ENCODE data around the gene RTN4RL1.

RTN4RL1 gene

GRCh38 chr17:2025220-2025621 lies at the start of gene RTN4RL1:
RTN4RL1 (minus strand) TSS chr17:2025334; CDS start chr17:2024865, 469 bp downstream.
- in situ Hi-C loops (cut with MboI; ENCODE audit: low sequenced_read_pairs), result no loop called here

GRCh38 chr17:2074919-2075318 lies 49.8 kb upstream of the RTN4RL1 start:
- in situ Hi-C loops (cut with MboI; ENCODE audit: low sequenced_read_pairs), result no loop called here

GRCh38 chr17:2071455-2072281 lies 46.5 kb upstream of the RTN4RL1 start:
- in situ Hi-C loops (cut with MboI; ENCODE audit: low sequenced_read_pairs), result no loop called here

- in situ Hi-C loops (cut with MboI; ENCODE audit: low sequenced_read_pairs), result no loop called here
These were observed 45.9 kb upstream of the RTN4RL1 start for GRCh38 chr17:2071024-2071385.

- in situ Hi-C loops (cut with MboI; ENCODE audit: low sequenced_read_pairs), result no loop called here
These were observed 45.3 kb upstream of the RTN4RL1 start for GRCh38 chr17:2070241-2071023.

GRCh38 chr17:2068519-2069051 lies 43.5 kb upstream of the RTN4RL1 start:
- in situ Hi-C loops (cut with MboI; ENCODE audit: low sequenced_read_pairs), result no loop called here

GRCh38 chr17:2068031-2068518 lies 42.9 kb upstream of the RTN4RL1 start:
- in situ Hi-C loops (cut with MboI; ENCODE audit: low sequenced_read_pairs), result no loop called here

GRCh38 chr17:2067608-2068024 lies 42.5 kb upstream of the RTN4RL1 start:
- in situ Hi-C loops (cut with MboI; ENCODE audit: low sequenced_read_pairs), result no loop called here

GRCh38 chr17:2067048-2067561 lies 42.0 kb upstream of the RTN4RL1 start:
- in situ Hi-C loops (cut with MboI; ENCODE audit: low sequenced_read_pairs), result no loop called here

- in situ Hi-C loops (cut with MboI; ENCODE audit: low sequenced_read_pairs), result no loop called here
These were observed 40.8 kb upstream of the RTN4RL1 start for GRCh38 chr17:2065949-2066400.

- in situ Hi-C loops (cut with MboI; ENCODE audit: low sequenced_read_pairs), result no loop called here
These were observed 40.0 kb upstream of the RTN4RL1 start for GRCh38 chr17:2064980-2065785.

- in situ Hi-C loops (cut with MboI; ENCODE audit: low sequenced_read_pairs), result no loop called here
These were observed 39.4 kb upstream of the RTN4RL1 start for GRCh38 chr17:2064520-2064971.

- in situ Hi-C loops (cut with MboI; ENCODE audit: low sequenced_read_pairs), result no loop called here
These were observed 39.0 kb upstream of the RTN4RL1 start for GRCh38 chr17:2064147-2064489.

- in situ Hi-C loops (cut with MboI; ENCODE audit: low sequenced_read_pairs), result no loop called here
These were observed 38.4 kb upstream of the RTN4RL1 start for GRCh38 chr17:2063261-2064146.

GRCh38 chr17:2062571-2063183 lies 37.5 kb upstream of the RTN4RL1 start:
- in situ Hi-C loops (cut with MboI; ENCODE audit: low sequenced_read_pairs), result no loop called here

GRCh38 chr17:2061441-2061958 lies 36.4 kb upstream of the RTN4RL1 start:
- in situ Hi-C loops (cut with MboI; ENCODE audit: low sequenced_read_pairs), result no loop called here

- in situ Hi-C loops (cut with MboI; ENCODE audit: low sequenced_read_pairs), result no loop called here
These were observed 35.7 kb upstream of the RTN4RL1 start for GRCh38 chr17:2060681-2061440.

GRCh38 chr17:2060385-2060658 lies 35.2 kb upstream of the RTN4RL1 start:
- in situ Hi-C loops (cut with MboI; ENCODE audit: low sequenced_read_pairs), result no loop called here

Measured in HL-60/S4 treated with retinoic acid at 250 ng/mL for 4 days and 3 days (cell line).